ENCODE measurements around the gene FUBP1. TPM values are rescaled to one million over a fixed set of nuclear protein-coding genes. Genes with fewer than 3 reads are reported as not detected.
A peak's percentile ranks its signal among the peaks of the same experiment; 100 is the strongest.

FUBP1 gene
- total RNA-seq, 1 donor from 2014 or later, result 86.5 TPM

- H3K4me1 Mint-ChIP-seq (ENCODE audit: low read depth), result no peaks in the 10 kb centered on the region
- TF ChIP-seq, protein P1, sequence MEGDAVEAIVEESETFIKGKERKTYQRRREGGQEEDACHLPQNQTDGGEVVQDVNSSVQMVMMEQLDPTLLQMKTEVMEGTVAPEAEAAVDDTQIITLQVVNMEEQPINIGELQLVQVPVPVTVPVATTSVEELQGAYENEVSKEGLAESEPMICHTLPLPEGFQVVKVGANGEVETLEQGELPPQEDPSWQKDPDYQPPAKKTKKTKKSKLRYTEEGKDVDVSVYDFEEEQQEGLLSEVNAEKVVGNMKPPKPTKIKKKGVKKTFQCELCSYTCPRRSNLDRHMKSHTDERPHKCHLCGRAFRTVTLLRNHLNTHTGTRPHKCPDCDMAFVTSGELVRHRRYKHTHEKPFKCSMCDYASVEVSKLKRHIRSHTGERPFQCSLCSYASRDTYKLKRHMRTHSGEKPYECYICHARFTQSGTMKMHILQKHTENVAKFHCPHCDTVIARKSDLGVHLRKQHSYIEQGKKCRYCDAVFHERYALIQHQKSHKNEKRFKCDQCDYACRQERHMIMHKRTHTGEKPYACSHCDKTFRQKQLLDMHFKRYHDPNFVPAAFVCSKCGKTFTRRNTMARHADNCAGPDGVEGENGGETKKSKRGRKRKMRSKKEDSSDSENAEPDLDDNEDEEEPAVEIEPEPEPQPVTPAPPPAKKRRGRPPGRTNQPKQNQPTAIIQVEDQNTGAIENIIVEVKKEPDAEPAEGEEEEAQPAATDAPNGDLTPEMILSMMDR (IDR thresholded peaks at IDR 0.05), result no peak
- H3K4me3 Mint-ChIP-seq (ENCODE audit: unreplicated experiment), result no peak overlapping the region
- H3K36me3 Mint-ChIP-seq (ENCODE audit: low read depth), result peaks cover 8% of the 10 kb centered on the region
- H3K27ac Mint-ChIP-seq (ENCODE audit: unreplicated experiment), result no peak overlapping the region
- H3K9me3 Mint-ChIP-seq (ENCODE audit: low read depth), result no peaks in the 10 kb centered on the region
- H3K27me3 Mint-ChIP-seq (ENCODE audit: low read depth), result no peaks in the 10 kb centered on the region
- no peak for DNase-seq (ENCODE audit: low spot score)
Measured at GRCh38 chr1:77996734-77997133, 17.9 kb upstream of the FUBP1 start.

DNA sequence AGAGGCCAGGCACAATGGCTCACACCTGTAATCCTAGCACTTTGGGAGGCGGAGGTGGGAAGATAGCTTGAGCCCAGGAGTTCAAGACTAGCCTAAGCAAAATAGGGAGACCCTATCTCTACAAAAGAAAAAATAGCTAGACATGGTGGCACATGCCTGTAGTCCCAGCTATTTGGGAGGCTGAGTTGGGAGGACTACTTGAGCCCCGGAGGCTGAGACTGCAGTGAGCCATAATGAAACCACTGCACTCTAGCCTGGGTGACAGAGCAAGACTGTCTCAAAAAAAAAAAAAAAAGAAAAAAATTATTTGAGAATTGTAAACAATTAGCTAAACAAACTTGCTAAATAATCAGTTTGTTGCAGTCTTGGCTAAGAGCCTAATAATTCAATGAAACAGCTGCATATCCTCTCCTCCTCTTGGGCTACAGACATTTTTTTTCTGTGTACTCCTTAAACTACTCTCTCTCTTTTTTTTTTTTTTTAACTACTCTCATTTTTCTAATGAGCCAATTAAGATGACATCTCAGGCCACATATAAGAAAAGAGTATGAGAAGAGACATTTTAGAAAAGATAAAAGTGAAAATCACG, 15.3 kb upstream of the FUBP1 start:
- no peaks in the 10 kb centered on the region for H3K27me3 Mint-ChIP-seq (ENCODE audit: low read depth)
- H3K36me3 Mint-ChIP-seq (ENCODE audit: low read depth), result peaks cover 8% of the 10 kb centered on the region
- DNase-seq (ENCODE audit: low spot score), result no peak
- H3K9me3 Mint-ChIP-seq (ENCODE audit: low read depth), result no peaks in the 10 kb centered on the region
- H3K4me1 Mint-ChIP-seq (ENCODE audit: low read depth), result no peaks in the 10 kb centered on the region
- H3K27ac Mint-ChIP-seq (ENCODE audit: unreplicated experiment), result peak overlapping the region; percentile 68
- no peak overlapping the region for H3K4me3 Mint-ChIP-seq (ENCODE audit: unreplicated experiment)
- TF ChIP-seq, protein P1 (IDR thresholded peaks at IDR 0.05), result no peak

DNA sequence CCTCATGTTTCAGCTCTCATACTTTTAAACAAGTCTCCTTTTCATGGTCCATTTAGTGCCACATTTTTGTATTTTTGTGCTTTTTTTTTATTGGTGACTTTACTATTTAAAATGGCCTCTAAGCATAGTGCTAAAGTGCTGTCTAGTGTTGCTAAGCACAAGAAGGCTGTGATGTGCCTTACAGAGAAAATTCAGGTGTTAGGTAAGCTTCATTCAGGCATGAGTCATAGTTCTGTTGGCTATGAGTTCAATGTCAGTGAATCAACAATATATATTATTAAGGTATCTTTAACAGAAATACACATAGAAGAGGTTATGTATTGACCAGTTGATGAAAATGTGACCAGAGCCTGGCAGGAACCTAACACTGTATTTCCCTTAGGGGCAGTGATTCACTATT, 12.8 kb upstream of the FUBP1 start:
- Mint-ChIP-seq H3K27ac (ENCODE audit: unreplicated experiment) (no peak overlapping the region), H3K27me3 (ENCODE audit: low read depth) (no peaks in the 10 kb centered on the region), H3K9me3 (ENCODE audit: low read depth) (no peaks in the 10 kb centered on the region), H3K4me1 (ENCODE audit: low read depth) (peaks cover 7% of the 10 kb centered on the region), H3K36me3 (ENCODE audit: low read depth) (peaks cover 3% of the 10 kb centered on the region), H3K4me3 (ENCODE audit: unreplicated experiment) (no peak overlapping the region)
- TF ChIP-seq, protein P1 (IDR thresholded peaks at IDR 0.05), result no peak
- no peak for DNase-seq (ENCODE audit: low spot score)

DNA sequence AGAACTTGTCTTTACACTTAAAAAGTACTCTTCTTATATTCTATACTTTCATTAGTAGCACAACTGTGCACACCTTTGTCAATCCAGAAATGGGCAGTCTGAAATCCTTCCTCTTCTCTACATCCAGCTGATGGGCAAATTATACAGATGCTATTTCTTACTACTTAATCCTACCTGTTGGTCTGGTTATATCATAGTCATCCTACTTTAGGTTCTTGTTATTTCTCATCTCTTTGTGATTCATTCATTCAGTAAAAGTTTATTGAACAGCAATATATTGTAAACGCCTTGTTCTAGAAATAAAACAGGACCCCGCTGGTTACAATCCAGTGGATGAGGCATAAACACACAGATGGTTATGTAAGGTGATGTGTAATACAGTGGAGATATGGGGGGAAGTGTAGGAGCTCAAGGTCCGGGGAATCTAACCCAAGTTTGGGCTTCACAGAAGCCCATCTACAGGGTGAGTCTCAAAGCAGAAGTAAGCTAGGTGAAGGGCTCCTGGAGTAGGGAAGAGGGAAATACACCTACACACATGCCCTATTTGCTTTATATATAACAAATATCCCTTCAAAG, 11.8 kb upstream of the FUBP1 start:
- Mint-ChIP-seq H3K4me3 (ENCODE audit: unreplicated experiment) (no peak overlapping the region), H3K27me3 (ENCODE audit: low read depth) (no peaks in the 10 kb centered on the region), H3K4me1 (ENCODE audit: low read depth) (peaks cover 8% of the 10 kb centered on the region), H3K27ac (ENCODE audit: unreplicated experiment) (no peak overlapping the region), H3K36me3 (ENCODE audit: low read depth) (peaks cover 3% of the 10 kb centered on the region), H3K9me3 (ENCODE audit: low read depth) (no peaks in the 10 kb centered on the region)
- TF ChIP-seq, protein P1 (IDR thresholded peaks at IDR 0.05), result no peak
- DNase-seq (ENCODE audit: low spot score), result no peak

DNA sequence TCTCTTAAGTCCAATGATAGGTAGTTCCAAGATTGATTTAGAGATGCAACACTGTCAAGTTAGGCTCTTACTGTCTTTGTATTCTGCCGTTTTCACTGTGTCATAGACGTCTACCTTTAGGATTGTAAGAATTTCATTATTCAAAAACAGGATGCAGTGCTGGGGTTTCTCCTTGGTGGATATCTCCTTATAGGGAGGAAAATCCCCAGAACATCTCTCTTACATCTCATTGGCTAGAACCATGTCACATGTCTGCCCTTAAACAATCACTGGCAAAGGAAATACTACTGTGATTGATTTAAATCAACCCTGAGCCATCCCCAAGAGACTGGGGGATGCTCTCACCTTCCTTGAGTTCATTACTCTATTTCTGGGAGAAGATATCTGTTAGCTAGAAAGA, 10.9 kb upstream of the FUBP1 start:
- peaks cover 3% of the 10 kb centered on the region for H3K36me3 Mint-ChIP-seq (ENCODE audit: low read depth)
- no peak for DNase-seq (ENCODE audit: low spot score)
- no peak overlapping the region for H3K27ac Mint-ChIP-seq (ENCODE audit: unreplicated experiment)
- no peaks in the 10 kb centered on the region for H3K9me3 Mint-ChIP-seq (ENCODE audit: low read depth)
- TF ChIP-seq, protein P1 (IDR thresholded peaks at IDR 0.05), result no peak
- H3K4me1 Mint-ChIP-seq (ENCODE audit: low read depth), result peaks cover 18% of the 10 kb centered on the region
- no peak overlapping the region for H3K4me3 Mint-ChIP-seq (ENCODE audit: unreplicated experiment)
- H3K27me3 Mint-ChIP-seq (ENCODE audit: low read depth), result no peaks in the 10 kb centered on the region

Measured in chondrocyte (in vitro differentiated cells).